Hematopoietic multipotent progenitor cell treated with erythropoietin and hydrocortisone succinate and interleukin-3 and kit ligand, for 6 days (in vitro differentiated cells): ENCODE data around the gene CHRNA4.
"Not testable (repeated sequence)": the region's sequence is repeated elsewhere in the genome, so short reads cannot be mapped to it uniquely, and the experiment has no call there.

Source experiments
- DNase-seq: peaks from one replicate; pipeline ENCODE4 v3.0.0-alpha.2; 2015

CHRNA4 gene

GRCh38 chr20:63306673-63307537, 54.2 kb downstream of the CHRNA4 start:
- DNase-seq = no peak

- not testable (repeated sequence) for DNase-seq
Measured at GRCh38 chr20:63305933-63306672, 55.0 kb downstream of the CHRNA4 start.

- no peak for DNase-seq
Measured at GRCh38 chr20:63305393-63305792, 55.8 kb downstream of the CHRNA4 start.

- DNase-seq = no peak
Measured at GRCh38 chr20:63303095-63303666, 58.0 kb downstream of the CHRNA4 start.

- DNase-seq = no peak
Measured at GRCh38 chr20:63301671-63302070, 59.5 kb downstream of the CHRNA4 start.

- no peak for DNase-seq
Measured at GRCh38 chr20:63298731-63299312, 62.3 kb downstream of the CHRNA4 start.

- DNase-seq = no peak
Measured at GRCh38 chr20:63297796-63298572, 63.2 kb downstream of the CHRNA4 start.

GRCh38 chr20:63297371-63297781, 63.8 kb downstream of the CHRNA4 start:
- no peak for DNase-seq

GRCh38 chr20:63296531-63297299, 64.4 kb downstream of the CHRNA4 start:
- no peak for DNase-seq

GRCh38 chr20:63295846-63296245, 65.3 kb downstream of the CHRNA4 start:
- DNase-seq = no peak

GRCh38 chr20:63295422-63295821, 65.7 kb downstream of the CHRNA4 start:
- DNase-seq = no peak

- no peak for DNase-seq
Measured at GRCh38 chr20:63295018-63295417, 66.1 kb downstream of the CHRNA4 start.

GRCh38 chr20:63294536-63294900, 66.6 kb downstream of the CHRNA4 start:
- DNase-seq = no peak

GRCh38 chr20:63293871-63294535, 67.1 kb downstream of the CHRNA4 start:
- no peak for DNase-seq

GRCh38 chr20:63293456-63293855, 67.7 kb downstream of the CHRNA4 start:
- DNase-seq = no peak
